Right atrium auricular region (tissue), 2 donors: ENCODE measurements around the gene COL13A1. TPM values are rescaled to one million over a fixed set of nuclear protein-coding genes. Genes with fewer than 3 reads are reported as not detected.

Experiments
- DNase-seq: peaks from one replicate; pipeline ENCODE4 v3.0.0-alpha.2; 2019; ENCODE audit warnings: low spot score
- H3K27ac ChIP-seq, 2 donors: fragments of 200-600 bp; sonication (generic); 1 replicate in 1 of 2; 2 replicates in 1 of 2; pipeline ENCODE4 v1.5.1; 2016 to 2019
- H3K27me3 ChIP-seq, 2 donors: fragments of 200-600 bp; sonication (generic); one replicate each; pipeline versions ENCODE4 v1.5.1 to v1.6.0; 2017 to 2019
- H3K36me3 ChIP-seq: fragments of 200-600 bp; sonication (generic); one replicate; pipeline ENCODE4 v1.5.1; 2016
- H3K4me1 ChIP-seq, 2 donors: fragments of 200-600 bp; sonication (generic); one replicate each; pipeline versions ENCODE4 v1.5.1 to v1.6.0; 2017 to 2019
- H3K4me3 ChIP-seq, 2 donors: fragments of 200-600 bp; sonication (generic); 1 replicate in 1 of 2; 2 replicates in 1 of 2; pipeline ENCODE4 v1.5.1; 2017 to 2019; ENCODE audit warnings: mild to moderate bottlenecking in 1 of 2, moderate library complexity in 1 of 2
- H3K9me3 ChIP-seq, 2 donors: fragments of 200-600 bp; sonication (generic); one replicate each; pipeline ENCODE4 v1.5.1; 2019
- CTCF ChIP-seq, 2 donors: fragments of 200-600 bp; sonication (generic); IDR thresholded peaks; one replicate each; pipeline ENCODE4 v1.5.1; 2019; ENCODE audit warnings: antibody characterized with exemption in 2 of 2
- total RNA-seq, 2 donors: library from RNA; depleted of rRNA; stranded (reverse); fragments of >200 nt; gene quantifications; one replicate each; pipeline ENCODE4 v1.1.0, GENCODE V29; 2016

Gene COL13A1
- total RNA-seq, 2 donors from 2014 or later: 5.7 to 11.8 TPM

GRCh38 chr10:69913606-69914382 lies 112.1 kb downstream of the COL13A1 start:
- Histone ChIP-seq H3K27ac (no peak overlapping the region), H3K4me1 (peaks cover 0 to 22% of the 10 kb centered on the region in 2 donors), H3K27me3 (no peaks in the 10 kb centered on the region), H3K9me3 (no peaks in the 10 kb centered on the region), H3K36me3 (no peaks in the 10 kb centered on the region), H3K4me3 (no peak overlapping the region)
- no peak for TF ChIP-seq CTCF (IDR thresholded peaks at IDR 0.05)
- no peak for DNase-seq

- H3K27ac ChIP-seq: no peak overlapping the region
- no peaks in the 10 kb centered on the region for H3K9me3 ChIP-seq
- DNase-seq: peak; percentile 76
- TF ChIP-seq CTCF (IDR thresholded peaks at IDR 0.05): peak; percentile 81 to 95
- H3K4me1 ChIP-seq: peaks cover 0 to 22% of the 10 kb centered on the region in 2 donors
- no peak overlapping the region for H3K4me3 ChIP-seq
- H3K36me3 ChIP-seq: no peaks in the 10 kb centered on the region
- H3K27me3 ChIP-seq: no peaks in the 10 kb centered on the region
These were observed 112.9 kb downstream of the COL13A1 start for GRCh38 chr10:69914398-69915214.

- H3K27me3 ChIP-seq: no peaks in the 10 kb centered on the region
- H3K4me3 ChIP-seq: no peak overlapping the region
- no peak for TF ChIP-seq CTCF (IDR thresholded peaks at IDR 0.05)
- DNase-seq: no peak
- H3K9me3 ChIP-seq: no peaks in the 10 kb centered on the region
- H3K27ac ChIP-seq: no peak overlapping the region
- peaks cover 0 to 22% of the 10 kb centered on the region in 2 donors for H3K4me1 ChIP-seq
- no peaks in the 10 kb centered on the region for H3K36me3 ChIP-seq
These were observed 113.5 kb downstream of the COL13A1 start for GRCh38 chr10:69915215-69915560.

- Histone ChIP-seq H3K9me3 (no peaks in the 10 kb centered on the region), H3K27ac (no peak overlapping the region), H3K4me3 (no peak overlapping the region), H3K27me3 (no peaks in the 10 kb centered on the region), H3K36me3 (no peaks in the 10 kb centered on the region), H3K4me1 (peaks cover 0 to 21% of the 10 kb centered on the region in 2 donors)
- DNase-seq: no peak
- TF ChIP-seq CTCF (IDR thresholded peaks at IDR 0.05): no peak
These were observed 114.4 kb downstream of the COL13A1 start for GRCh38 chr10:69916118-69916517.

GRCh38 chr10:69918036-69918435 lies 116.3 kb downstream of the COL13A1 start:
- DNase-seq: no peak
- H3K27ac ChIP-seq: no peak overlapping the region
- H3K4me1 ChIP-seq: peaks cover 0 to 2% of the 10 kb centered on the region in 2 donors
- no peaks in the 10 kb centered on the region for H3K36me3 ChIP-seq
- H3K27me3 ChIP-seq: no peaks in the 10 kb centered on the region
- TF ChIP-seq CTCF (IDR thresholded peaks at IDR 0.05): no peak
- H3K9me3 ChIP-seq: no peaks in the 10 kb centered on the region
- no peak overlapping the region for H3K4me3 ChIP-seq
